Peyer's patch (tissue), 4 donors: ENCODE data around the gene CTPS2.

Experiments used
- CTCF ChIP-seq, 6 experiments: fragments of 450-650 bp in 4 of 6; fragments of 200-600 bp in 2 of 6; sonication (generic) in 1 of 6; IDR thresholded peaks; one replicate each; pipeline ENCODE4 v1.5.1; 2017 to 2019; ENCODE audit warnings: antibody characterized with exemption in 6 of 6, mild to moderate bottlenecking in 3 of 6, moderate library complexity in 1 of 6
- POLR2A ChIP-seq, 2 donors: fragments of 450-650 bp; IDR thresholded peaks; one replicate each; pipeline ENCODE4 v1.5.1; 2017; ENCODE audit warnings: antibody characterized with exemption in 2 of 2, mild to moderate bottlenecking in 2 of 2, moderate library complexity in 2 of 2

- TF ChIP-seq CTCF (IDR thresholded peaks at IDR 0.05) (no peak), POLR2A (IDR thresholded peaks at IDR 0.05) (no peak)
Observed at GRCh38 chrX:16617382-16617781, 95.1 kb downstream of the CTPS2 start.
